ENCODE data around the gene TSHZ2. TPM values are rescaled to one million over a fixed set of nuclear protein-coding genes. Genes with fewer than 3 reads are reported as not detected.
"Not testable (repeated sequence)": the region's sequence is repeated elsewhere in the genome, so short reads cannot be mapped to it uniquely, and the experiment has no call there.

TSHZ2 gene
- total and polyA plus RNA-seq, 7 donors, result 1.2 to 32.7 (median 14.0) TPM

- no peaks in the 10 kb centered on the region for H3K36me3 ChIP-seq
- TF ChIP-seq CTCF (IDR thresholded peaks at IDR 0.05), result no peak
- TF ChIP-seq POLR2AphosphoS5 (IDR thresholded peaks at IDR 0.05), result no peak
- TF ChIP-seq EP300 (IDR thresholded peaks at IDR 0.05), result no peak
- no peak for TF ChIP-seq POLR2A (IDR thresholded peaks at IDR 0.05)
- DNase-seq, result no peak
- H3K9me3 ChIP-seq, result no peaks in the 10 kb centered on the region
- no peak overlapping the region for H3K4me3 ChIP-seq
- H3K4me1 ChIP-seq, result peaks cover 0 to 9% (median 0%) of the 10 kb centered on the region in 4 donors
- no peaks in the 10 kb centered on the region for H3K27me3 ChIP-seq
- H3K27ac ChIP-seq, result no peak overlapping the region
- 90 to 92% methylated on average over 6 of the region's 6 CpGs for WGBS, 2 donors
- intact Hi-C loops (cut with DNase I), result no loop called here
These were observed 491.2 kb downstream of the TSHZ2 start for GRCh38 chr20:53463101-53463972.

GRCh38 chr20:53466279-53466678 is 494.1 kb downstream of the TSHZ2 start:
- DNase-seq, result no peak
- no peak overlapping the region for H3K4me3 ChIP-seq
- intact Hi-C loops (cut with DNase I), result no loop called here
- no peaks in the 10 kb centered on the region for H3K36me3 ChIP-seq
- peaks cover 0 to 9% (median 0%) of the 10 kb centered on the region in 4 donors for H3K4me1 ChIP-seq
- no peaks in the 10 kb centered on the region for H3K27me3 ChIP-seq
- no peaks in the 10 kb centered on the region for H3K9me3 ChIP-seq
- TF ChIP-seq EP300 (IDR thresholded peaks at IDR 0.05), result no peak
- no peak for TF ChIP-seq POLR2A (IDR thresholded peaks at IDR 0.05)
- TF ChIP-seq CTCF (IDR thresholded peaks at IDR 0.05), result no peak
- TF ChIP-seq POLR2AphosphoS5 (IDR thresholded peaks at IDR 0.05), result no peak
- WGBS, 2 donors, result 59 to 79% methylated on average over 4 of the region's 4 CpGs
- H3K27ac ChIP-seq, result no peak overlapping the region

GRCh38 chr20:53468587-53468986 is 496.4 kb downstream of the TSHZ2 start:
- WGBS, 2 donors, result 64 to 73% methylated on average over 5 of the region's 5 CpGs
- Histone ChIP-seq H3K36me3 (no peaks in the 10 kb centered on the region), H3K27me3 (no peaks in the 10 kb centered on the region), H3K27ac (no peak overlapping the region), H3K4me3 (no peak overlapping the region), H3K9me3 (no peaks in the 10 kb centered on the region), H3K4me1 (peaks cover 0 to 9% (median 0%) of the 10 kb centered on the region in 4 donors)
- no peak for DNase-seq
- intact Hi-C loops (cut with DNase I), result no loop called here
- TF ChIP-seq CTCF (IDR thresholded peaks at IDR 0.05), result no peak
- TF ChIP-seq POLR2A (IDR thresholded peaks at IDR 0.05), result no peak
- no peak for TF ChIP-seq POLR2AphosphoS5 (IDR thresholded peaks at IDR 0.05)
- no peak for TF ChIP-seq EP300 (IDR thresholded peaks at IDR 0.05)

GRCh38 chr20:53472859-53473258 is 500.7 kb downstream of the TSHZ2 start:
- H3K4me3 ChIP-seq; H3K4me1 ChIP-seq; H3K36me3 ChIP-seq; H3K27ac ChIP-seq; H3K27me3 ChIP-seq; DNase-seq; H3K9me3 ChIP-seq; intact Hi-C loops (cut with DNase I): not testable (repeated sequence)
- WGBS, 2 donors, result 88 to 90% methylated on average over 18 of the region's 18 CpGs

- intact Hi-C loops (cut with DNase I), result no loop called here
- no peak for TF ChIP-seq EP300 (IDR thresholded peaks at IDR 0.05)
- TF ChIP-seq POLR2AphosphoS5 (IDR thresholded peaks at IDR 0.05), result no peak
- no peak for TF ChIP-seq CTCF (IDR thresholded peaks at IDR 0.05)
- TF ChIP-seq POLR2A (IDR thresholded peaks at IDR 0.05), result no peak
These were observed 508.8 kb downstream of the TSHZ2 start for GRCh38 chr20:53480913-53481312.

More at GRCh38 chr20:53480913-53481312, 508.8 kb downstream of the TSHZ2 start:
- Histone ChIP-seq H3K9me3 (peaks cover 0 to 2% (median 0%) of the 10 kb centered on the region in 4 donors), H3K27me3 (no peaks in the 10 kb centered on the region), H3K4me3 (no peak overlapping the region), H3K36me3 (no peaks in the 10 kb centered on the region), H3K4me1 (no peaks in the 10 kb centered on the region), H3K27ac (no peak overlapping the region)
- 91% methylated on average over 2 of the region's 2 CpGs for WGBS, 2 donors
- DNase-seq, result no peak
